Parathyroid adenoma (tissue), 2 donors: ENCODE data around the gene ST6GALNAC1.
"Not testable (repeated sequence)": the region's sequence is repeated elsewhere in the genome, so short reads cannot be mapped to it uniquely, and the experiment has no call there.

Source experiments
- H2AFZ ChIP-seq: fragments of 300-600 bp; sonication (generic); one replicate; pipeline ENCODE4 v1.7.0; 2017; ENCODE audit warnings: antibody characterized with exemption, mild to moderate bottlenecking
- H3K27ac ChIP-seq: fragments of 300-600 bp; sonication (generic); one replicate; pipeline ENCODE4 v1.7.0; 2017
- H3K27me3 ChIP-seq: fragments of 300-600 bp; sonication (generic); one replicate; pipeline ENCODE4 v1.7.0; 2017; ENCODE audit warnings: low read length; ENCODE audit not compliant: control insufficient read depth, insufficient read depth
- H3K36me3 ChIP-seq: fragments of 300-600 bp; sonication (generic); one replicate; pipeline ENCODE4 v1.7.0; 2017; ENCODE audit warnings: low read length; ENCODE audit not compliant: control insufficient read depth, insufficient read depth
- H3K4me1 ChIP-seq: fragments of 300-600 bp; sonication (generic); one replicate; pipeline ENCODE4 v1.7.0; 2017; ENCODE audit warnings: control low read depth
- H3K4me2 ChIP-seq: fragments of 300-600 bp; sonication (generic); one replicate; pipeline ENCODE4 v1.7.0; 2017; ENCODE audit warnings: low read length
- H3K4me3 ChIP-seq: fragments of 300-600 bp; sonication (generic); one replicate; pipeline ENCODE4 v1.7.0; 2017; ENCODE audit warnings: low read depth, low read length
- H3K79me2 ChIP-seq: fragments of 300-600 bp; sonication (generic); one replicate; pipeline ENCODE4 v1.7.0; 2017; ENCODE audit warnings: control low read depth
- H3K9ac ChIP-seq: fragments of 300-600 bp; sonication (generic); one replicate; pipeline ENCODE4 v1.7.0; 2017; ENCODE audit warnings: mild to moderate bottlenecking
- H3K9me3 ChIP-seq: fragments of 300-600 bp; sonication (generic); one replicate; pipeline ENCODE4 v1.7.0; 2017; ENCODE audit warnings: low read length; ENCODE audit not compliant: control insufficient read depth
- TF ChIP-seq, protein P1 (sequence below): fragments of 300-600 bp; sonication (generic); IDR thresholded peaks from one replicate; pipeline ENCODE4 v1.7.0; 2017; ENCODE audit warnings: antibody characterized with exemption, mild to moderate bottlenecking
- donor health status: primary hyperparathyroidism.

Gene ST6GALNAC1

DNA sequence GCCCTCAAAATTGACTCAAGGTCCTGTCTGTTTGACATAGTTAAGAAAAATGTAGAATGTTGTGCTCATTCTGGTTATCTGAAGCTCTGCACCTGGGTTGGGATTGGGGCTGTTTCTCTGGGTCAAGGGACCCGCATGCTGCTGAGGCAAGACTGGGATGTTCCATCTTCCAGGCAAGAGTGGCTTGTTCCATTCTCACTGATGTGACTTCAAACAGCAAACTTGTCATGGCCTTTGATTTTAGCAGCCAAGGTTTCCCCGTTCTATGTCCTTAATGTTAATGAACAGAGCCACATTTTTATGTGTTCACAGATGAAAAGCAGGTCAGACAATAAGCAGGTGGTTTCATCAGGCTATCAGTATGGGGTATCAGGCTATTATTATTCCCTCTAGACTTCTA, 25.7 kb downstream of the ST6GALNAC1 start:
- Histone ChIP-seq H3K4me3 (no peak overlapping the region), H3K4me2 (no peak overlapping the region), H3K27ac (no peak overlapping the region), H3K9ac (no peak overlapping the region), H3K79me2 (no peaks in the 10 kb centered on the region), H2AFZ (no peak overlapping the region), H3K27me3 (no peaks in the 10 kb centered on the region), H3K9me3 (no peaks in the 10 kb centered on the region), H3K4me1 (no peaks in the 10 kb centered on the region), H3K36me3 (no peaks in the 10 kb centered on the region)
- TF ChIP-seq, protein P1, sequence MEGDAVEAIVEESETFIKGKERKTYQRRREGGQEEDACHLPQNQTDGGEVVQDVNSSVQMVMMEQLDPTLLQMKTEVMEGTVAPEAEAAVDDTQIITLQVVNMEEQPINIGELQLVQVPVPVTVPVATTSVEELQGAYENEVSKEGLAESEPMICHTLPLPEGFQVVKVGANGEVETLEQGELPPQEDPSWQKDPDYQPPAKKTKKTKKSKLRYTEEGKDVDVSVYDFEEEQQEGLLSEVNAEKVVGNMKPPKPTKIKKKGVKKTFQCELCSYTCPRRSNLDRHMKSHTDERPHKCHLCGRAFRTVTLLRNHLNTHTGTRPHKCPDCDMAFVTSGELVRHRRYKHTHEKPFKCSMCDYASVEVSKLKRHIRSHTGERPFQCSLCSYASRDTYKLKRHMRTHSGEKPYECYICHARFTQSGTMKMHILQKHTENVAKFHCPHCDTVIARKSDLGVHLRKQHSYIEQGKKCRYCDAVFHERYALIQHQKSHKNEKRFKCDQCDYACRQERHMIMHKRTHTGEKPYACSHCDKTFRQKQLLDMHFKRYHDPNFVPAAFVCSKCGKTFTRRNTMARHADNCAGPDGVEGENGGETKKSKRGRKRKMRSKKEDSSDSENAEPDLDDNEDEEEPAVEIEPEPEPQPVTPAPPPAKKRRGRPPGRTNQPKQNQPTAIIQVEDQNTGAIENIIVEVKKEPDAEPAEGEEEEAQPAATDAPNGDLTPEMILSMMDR = no peak

DNA sequence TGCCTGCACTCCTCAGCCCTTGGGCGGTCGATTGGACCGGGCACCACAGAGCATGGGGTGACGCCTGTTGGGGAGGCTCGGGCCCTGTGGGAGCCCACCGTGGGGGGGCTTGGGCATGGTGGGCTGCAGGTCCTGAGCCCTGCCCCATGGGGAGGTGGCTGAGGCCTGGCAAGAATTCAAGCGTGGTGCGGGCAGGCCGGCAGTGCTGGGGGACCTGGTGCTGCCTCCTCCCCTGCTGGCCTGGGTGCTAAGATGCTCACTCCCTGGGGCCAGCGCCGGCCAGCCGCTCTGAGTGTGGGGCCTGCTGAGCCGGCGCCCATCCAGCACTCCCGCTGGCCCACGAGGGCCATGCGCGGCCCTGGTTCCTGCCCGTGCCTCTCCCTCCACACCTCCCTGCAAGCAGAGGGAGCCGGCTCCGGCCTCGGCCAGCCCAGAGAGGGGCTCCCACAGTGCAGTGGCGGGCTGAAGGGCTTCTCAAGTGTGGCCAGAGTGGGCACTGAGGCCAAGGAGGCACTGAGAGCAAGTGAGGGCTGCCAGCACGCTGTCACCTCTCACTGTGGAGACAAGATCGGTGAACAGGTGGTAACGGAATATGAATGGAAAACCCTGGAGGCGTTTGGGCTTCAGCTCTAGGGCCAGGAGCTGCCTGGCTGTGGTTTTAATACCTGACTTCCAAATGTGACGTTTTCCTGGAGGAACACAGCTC, 28.5 kb downstream of the ST6GALNAC1 start:
- Histone ChIP-seq H3K4me3 (no peak overlapping the region), H3K79me2 (no peaks in the 10 kb centered on the region), H3K9me3 (no peaks in the 10 kb centered on the region), H3K4me2 (no peak overlapping the region), H3K27me3 (no peaks in the 10 kb centered on the region), H2AFZ (no peak overlapping the region), H3K4me1 (no peaks in the 10 kb centered on the region), H3K36me3 (no peaks in the 10 kb centered on the region), H3K9ac (no peak overlapping the region), H3K27ac (no peak overlapping the region)
- TF ChIP-seq, protein P1 = no peak

DNA sequence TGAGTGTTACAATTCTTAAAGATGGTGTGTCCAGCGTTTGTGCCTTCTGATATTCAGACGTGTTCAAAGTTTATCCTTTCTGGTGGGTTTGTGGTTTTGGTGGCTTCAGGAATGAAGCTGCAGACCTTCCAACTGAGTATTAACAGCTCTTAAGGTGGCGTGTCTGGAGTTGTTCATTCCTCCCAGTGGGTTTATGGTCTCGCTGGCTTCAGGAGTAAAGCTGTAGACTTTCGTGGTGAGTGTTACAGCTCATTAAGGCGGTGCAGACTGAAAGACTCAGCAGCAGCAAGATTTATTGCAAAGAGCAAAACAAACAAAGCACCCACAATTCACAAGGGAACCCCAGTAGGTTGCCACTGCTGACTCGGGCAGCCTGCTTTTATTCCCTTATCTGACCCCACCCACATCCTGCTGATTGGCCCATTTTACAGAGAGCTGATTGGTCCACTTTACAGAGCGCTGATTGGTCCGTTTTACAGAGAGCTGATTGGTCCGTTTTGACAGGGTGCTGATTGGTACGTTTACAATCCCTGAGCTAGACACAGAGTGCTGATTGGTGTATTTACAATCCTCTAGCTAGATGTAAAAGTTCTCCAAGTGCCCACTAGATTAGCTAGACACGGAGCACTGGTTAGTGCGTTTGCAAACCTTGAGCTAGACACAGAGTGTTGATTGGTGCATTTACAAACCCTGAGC, 29.3 kb downstream of the ST6GALNAC1 start:
- not testable (repeated sequence) for H3K79me2 ChIP-seq, H3K27ac ChIP-seq, H3K9ac ChIP-seq, H3K36me3 ChIP-seq, H2AFZ ChIP-seq, H3K4me3 ChIP-seq, H3K9me3 ChIP-seq, H3K4me1 ChIP-seq, H3K27me3 ChIP-seq, H3K4me2 ChIP-seq

DNA sequence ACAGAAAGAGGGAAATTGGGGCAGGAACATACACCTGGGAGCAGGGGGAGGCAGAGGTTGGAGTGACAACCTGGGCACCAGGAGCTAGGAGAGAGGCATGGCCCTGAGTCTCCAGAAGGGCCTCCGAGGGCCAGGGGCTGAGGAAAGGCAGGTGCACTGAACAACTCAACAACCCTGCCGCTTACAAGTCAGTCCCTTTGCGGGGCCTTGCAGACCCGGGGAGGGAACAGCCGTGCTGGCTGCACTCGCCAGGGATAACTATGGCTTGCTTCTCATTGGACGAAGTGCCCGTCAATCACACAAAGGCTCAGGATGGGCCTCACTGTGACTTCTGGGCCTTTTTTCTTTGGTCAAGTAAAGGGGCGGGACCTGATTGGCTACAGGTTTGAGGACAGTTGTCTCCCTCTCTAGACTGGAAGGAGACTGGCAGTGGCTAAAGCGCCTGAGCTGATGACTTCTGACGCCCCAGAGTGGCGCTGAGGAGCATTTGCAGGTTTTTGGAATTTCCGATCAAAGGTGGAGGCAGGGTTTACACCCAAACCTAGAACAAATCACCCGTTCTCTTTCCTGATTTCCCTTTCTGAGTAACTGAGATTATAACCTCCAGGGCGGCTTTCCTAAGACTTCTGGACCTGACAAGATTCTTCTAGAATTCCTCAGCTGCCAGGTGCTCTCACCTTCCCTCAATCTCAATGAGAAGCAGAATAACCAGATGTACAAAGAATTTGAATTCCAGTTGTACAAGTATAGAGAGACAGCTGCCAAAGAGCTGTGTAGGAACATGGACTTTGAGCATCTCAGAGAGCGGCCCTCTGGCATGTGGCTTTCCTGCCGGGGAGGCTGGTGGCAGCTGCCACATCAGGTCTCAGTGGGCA, 30.3 kb downstream of the ST6GALNAC1 start:
- TF ChIP-seq, protein P1 = no peak
- no peak overlapping the region for H2AFZ ChIP-seq
- no peaks in the 10 kb centered on the region for H3K9me3 ChIP-seq
- H3K27me3 ChIP-seq = no peaks in the 10 kb centered on the region
- no peak overlapping the region for H3K4me3 ChIP-seq
- H3K79me2 ChIP-seq = no peaks in the 10 kb centered on the region
- H3K27ac ChIP-seq = no peak overlapping the region
- H3K9ac ChIP-seq = no peak overlapping the region
- H3K4me2 ChIP-seq = no peak overlapping the region
- H3K36me3 ChIP-seq = no peaks in the 10 kb centered on the region
- no peaks in the 10 kb centered on the region for H3K4me1 ChIP-seq

DNA sequence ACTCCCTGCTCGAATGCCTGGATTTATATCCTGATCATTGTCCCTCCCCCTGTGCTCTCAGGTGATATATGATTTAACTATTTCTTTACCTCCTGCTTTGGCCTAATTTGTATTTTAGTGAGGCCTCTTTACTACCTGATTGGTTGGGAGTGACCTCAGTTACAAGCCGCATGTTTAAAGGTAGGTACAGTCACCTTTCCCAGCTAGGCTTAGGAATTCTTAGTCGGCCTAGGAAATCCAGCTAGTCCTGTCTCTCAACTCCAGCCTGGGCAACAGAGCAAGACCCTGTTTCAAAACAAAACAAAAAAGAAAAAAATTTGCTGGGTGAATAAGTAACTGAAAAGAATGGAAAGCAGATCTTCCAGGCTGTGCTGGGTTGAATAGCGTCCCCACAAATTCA, 31.1 kb downstream of the ST6GALNAC1 start:
- Histone ChIP-seq H3K27me3 (no peaks in the 10 kb centered on the region), H3K9ac (no peak overlapping the region)
- TF ChIP-seq, protein P1 = no peak

More for the DNA sequence above, 31.1 kb downstream of the ST6GALNAC1 start:
- H3K4me1 ChIP-seq = no peaks in the 10 kb centered on the region
- H3K4me2 ChIP-seq = no peak overlapping the region
- no peaks in the 10 kb centered on the region for H3K36me3 ChIP-seq
- no peak overlapping the region for H3K4me3 ChIP-seq
- no peak overlapping the region for H2AFZ ChIP-seq
- H3K27ac ChIP-seq = no peak overlapping the region
- no peaks in the 10 kb centered on the region for H3K79me2 ChIP-seq
- H3K9me3 ChIP-seq = no peaks in the 10 kb centered on the region
